Endothelial cell of umbilical vein (primary cell): ENCODE data around the gene NDST3. TPM values are rescaled to one million over a fixed set of nuclear protein-coding genes. Genes with fewer than 3 reads are reported as not detected.

Experiments
- BruUV-seq: library from RNA; stranded (reverse); fragments of 400-500 nt; replicated peaks from 2 replicates; lab custom pipeline; 2021; lab: Mats Ljungman, UMichigan
- CTCF ChIA-PET: fragments of 300-600, 350-600 bp; sonication (Branson Sonifier 250); formaldehyde crosslinking; loops from one replicate; lab custom pipeline; 2021; ENCODE audit warnings: antibody characterized with exemption, inconsistent platforms; lab: Charles Lee
- POLR2A ChIA-PET: fragments of 300-600, 350-600 bp; sonication (Branson Sonifier 250); formaldehyde crosslinking; loops from one replicate; lab custom pipeline; 2021; ENCODE audit warnings: antibody characterized with exemption, inconsistent platforms; lab: Charles Lee
- DNase-seq: peaks from one replicate; pipeline ENCODE4 v3.0.0-alpha.2; 2011; ENCODE audit warnings: low read depth, low spot score
- FAIRE-seq: peaks from 2 replicates; lab custom pipeline; 2011; peaks lifted over from hg19 to GRCh38; lab: Jason Lieb, UNC
- H2AFZ ChIP-seq: 2 replicates; pipeline ENCODE4 v1.6.0; 2012; ENCODE audit warnings: low read depth, low read length, control low read depth, inconsistent platforms
- H3K27ac ChIP-seq: 2 replicates; pipeline ENCODE4 v1.5.1; 2011; ENCODE audit warnings: low read depth, mild to moderate bottlenecking, control low read depth, low read length, moderate library complexity; ENCODE audit not compliant: insufficient read depth
- H3K27me3 ChIP-seq, 2 experiments: 2 replicates each; pipeline versions ENCODE4 v1.6.0 to v1.6.1; 2011; ENCODE audit warnings: low read length in 2 of 2, mixed read lengths in 1 of 2; ENCODE audit not compliant: control insufficient read depth in 2 of 2, insufficient read depth in 2 of 2
- H3K36me3 ChIP-seq, 2 experiments: 2 replicates in 1 of 2; 3 replicates in 1 of 2; pipeline ENCODE4 v1.5.1; 2011; ENCODE audit warnings: low read length in 2 of 2, mild to moderate bottlenecking in 1 of 2, moderate library complexity in 1 of 2; ENCODE audit not compliant: control insufficient read depth in 2 of 2, insufficient read depth in 2 of 2; ENCODE audit errors: extremely low read depth in 1 of 2
- H3K4me1 ChIP-seq: 3 replicates; pipeline ENCODE4 v1.5.1; 2011; ENCODE audit warnings: mild to moderate bottlenecking, low read length; ENCODE audit not compliant: control insufficient read depth, insufficient read depth; ENCODE audit errors: extremely low read depth
- H3K4me2 ChIP-seq: 2 replicates; pipeline ENCODE4 v1.6.1; 2011; ENCODE audit warnings: low read length, control low read depth, mixed read lengths; ENCODE audit not compliant: insufficient read depth
- H3K4me3 ChIP-seq, 3 experiments: fragments of 200-600 bp in 1 of 3; sonication (generic), shearing (Covaris generic) in 1 of 3; replicated peaks in 1 of 3; 2 replicates each; pipeline ENCODE4 v1.5.1; 2011 to 2016; ENCODE audit warnings: control low read depth in 3 of 3, low read length in 3 of 3, mild to moderate bottlenecking in 2 of 3, inconsistent platforms in 1 of 3, low read depth in 1 of 3, moderate library complexity in 1 of 3; ENCODE audit not compliant: insufficient read depth in 1 of 3
- H3K79me2 ChIP-seq: 2 replicates; pipeline ENCODE4 v1.6.0; 2012; ENCODE audit warnings: low read length, inconsistent platforms; ENCODE audit not compliant: control insufficient read depth, insufficient read depth
- H3K9ac ChIP-seq: replicated peaks from 2 replicates; pipeline ENCODE3; 2011; ENCODE audit warnings: low read length, control low read depth; ENCODE audit not compliant: insufficient read depth; ENCODE audit errors: extremely low read depth
- H3K9me1 ChIP-seq: replicated peaks from 3 replicates; pipeline ENCODE4 v1.6.0; 2011; ENCODE audit warnings: mild to moderate bottlenecking, low read length; ENCODE audit not compliant: control insufficient read depth, insufficient read depth; ENCODE audit errors: extremely low read depth
- H3K9me3 ChIP-seq: replicated peaks from 2 replicates; pipeline ENCODE4 v1.5.1; 2012; ENCODE audit warnings: low read length, inconsistent platforms; ENCODE audit not compliant: control insufficient read depth, insufficient read depth
- H4K20me1 ChIP-seq: replicated peaks from 2 replicates; pipeline ENCODE3; 2011; ENCODE audit warnings: mild to moderate bottlenecking, low read length; ENCODE audit not compliant: control insufficient read depth, insufficient read depth; ENCODE audit errors: extremely low read depth
- CTCF ChIP-seq, 2 donors: IDR thresholded peaks; 1 replicate in 1 of 2; 2 replicates in 1 of 2; pipeline ENCODE4 v1.5.1; 2011; ENCODE audit warnings: low read length in 2 of 2, mild to moderate bottlenecking in 2 of 2, moderate library complexity in 2 of 2, control low read depth in 1 of 2, inconsistent platforms in 1 of 2, low read depth in 1 of 2; ENCODE audit not compliant: insufficient read depth in 1 of 2; ENCODE audit errors: extremely low read depth in 1 of 2
- EZH2 ChIP-seq: IDR thresholded peaks from 2 replicates; pipeline ENCODE4 v1.6.1; 2012; ENCODE audit warnings: borderline replicate concordance, low read depth, mild to moderate bottlenecking, moderate library complexity, low read length, inconsistent platforms; ENCODE audit not compliant: severe bottlenecking
- FOS ChIP-seq: IDR thresholded peaks from 2 replicates; pipeline ENCODE4 v1.6.1; 2011; ENCODE audit warnings: mild to moderate bottlenecking, low read length, moderate library complexity, borderline replicate concordance; ENCODE audit not compliant: insufficient read depth
- GATA2 ChIP-seq: IDR thresholded peaks from 2 replicates; pipeline ENCODE4 v1.7.0; 2011; ENCODE audit warnings: low read depth, mild to moderate bottlenecking, moderate library complexity, mixed read lengths, low read length; ENCODE audit not compliant: insufficient read length, insufficient read depth
- JUN ChIP-seq: IDR thresholded peaks from 2 replicates; pipeline ENCODE4 v1.6.1; 2011; ENCODE audit warnings: borderline replicate concordance, low read depth; ENCODE audit not compliant: insufficient read length, insufficient read depth
- MAX ChIP-seq: IDR thresholded peaks from 2 replicates; pipeline ENCODE4 v1.6.1; 2011; ENCODE audit not compliant: insufficient read depth, insufficient read length
- MYC ChIP-seq: IDR thresholded peaks from one replicate; pipeline ENCODE4 v1.6.1; 2011; ENCODE audit warnings: mild to moderate bottlenecking, low read depth, low read length
- POLR2A ChIP-seq: IDR thresholded peaks from 2 replicates; pipeline ENCODE4 v1.6.1; 2012; ENCODE audit warnings: low read depth, mild to moderate bottlenecking, control low read depth, low read length
- POLR2AphosphoS5 ChIP-seq: IDR thresholded peaks from 2 replicates; pipeline ENCODE4 v1.6.1; 2012; ENCODE audit warnings: low read depth, mild to moderate bottlenecking, control low read depth, low read length, moderate library complexity; ENCODE audit not compliant: insufficient read depth
- dilution Hi-C: fragments of 300-500 bp; cut with MboI; formaldehyde crosslinking; loops from one replicate; pipeline ENCODE4 v1.15.0; 2019; ENCODE audit warnings: low sequenced_read_pairs; ENCODE audit not compliant: extremely low pct_ligation_motif_present
- intact Hi-C: fragments of 100-400 bp; cut with micrococcal nuclease; formaldehyde crosslinking; loops from one replicate; pipeline ENCODE4 v1.10.0; 2022
- polyA plus RNA-seq, 4 experiments: library from polyadenylated mRNA; depleted of rRNA in 3 of 4; stranded (reverse) in 3 of 4; unstranded in 1 of 4; fragments of >200 nt; gene quantifications; 2 replicates each; pipeline versions ENCODE4 v1.2.1 to v1.2.3, GENCODE V29; 2011 to 2012; ENCODE audit warnings: missing spikeins in 1 of 4
- total RNA-seq: library from RNA; stranded (reverse); gene quantifications from 2 replicates; pipeline ENCODE4 v1.2.3, GENCODE V29; 2021

The NDST3 gene
- total and polyA plus RNA-seq, 2 donors (not counting 3 experiments of a cell fraction or from before 2014, with no cell fraction given): 0.04 TPM; not detected in 1

DNA sequence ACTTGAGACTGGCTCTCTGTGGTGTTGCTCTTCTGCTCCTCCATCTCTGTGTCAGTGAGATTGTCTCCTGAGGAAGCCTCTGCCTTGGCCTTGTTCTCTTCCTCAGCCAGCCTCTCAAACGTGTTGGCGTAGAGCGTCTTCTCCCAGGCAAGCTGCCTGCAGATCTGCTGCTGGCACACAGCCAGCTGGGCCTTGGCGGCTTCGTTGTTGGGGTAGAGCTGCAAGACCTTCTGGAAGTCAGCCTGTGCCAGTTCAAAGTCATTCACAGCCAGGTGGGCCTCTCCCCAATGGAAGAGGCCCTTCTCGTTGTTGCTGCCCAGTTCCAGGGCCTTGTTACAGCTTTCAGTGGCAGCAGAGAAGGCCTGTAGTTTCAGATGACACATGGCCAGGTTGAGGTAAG is 159.1 kb downstream of the NDST3 start:
- Histone ChIP-seq H3K36me3 (no peaks in the 10 kb centered on the region), H2AFZ (no peak overlapping the region), H3K9ac (no peak overlapping the region), H3K27me3 (no peaks in the 10 kb centered on the region), H3K4me1 (no peaks in the 10 kb centered on the region), H3K79me2 (no peaks in the 10 kb centered on the region), H4K20me1 (no peaks in the 10 kb centered on the region), H3K27ac (no peak overlapping the region), H3K9me1 (no peaks in the 10 kb centered on the region), H3K9me3 (no peaks in the 10 kb centered on the region), H3K4me2 (no peak overlapping the region), H3K4me3 (no peak overlapping the region)
- TF ChIP-seq GATA2 (no peak), POLR2A (no peak), MAX (no peak), CTCF (IDR thresholded peaks at IDR 0.05; ENCODE audit: extremely low read depth in 1 of 2, insufficient read depth in 1 of 2, low read depth in 1 of 2, low read length in 2 of 2) (no peak), MYC (no peak), FOS (no peak), POLR2AphosphoS5 (no peak), JUN (no peak), EZH2 (no peak)
- POLR2A ChIA-PET: no interaction called here
- DNase-seq: no peak
- CTCF ChIA-PET: no interaction called here
- intact Hi-C loops: no loop called here
- no TSS peak for BruUV-seq
- dilution Hi-C loops: no loop called here
- no peak for FAIRE-seq
